Endothelial cell of umbilical vein (primary cell): ENCODE results near the gene SUGP2. TPM values are rescaled to one million over a fixed set of nuclear protein-coding genes. Genes with fewer than 3 reads are reported as not detected.

ENCODE experiments used
- BruUV-seq: library from RNA; stranded (reverse); fragments of 400-500 nt; replicated peaks from 2 replicates; lab custom pipeline; 2021; lab: Mats Ljungman, UMichigan
- CTCF ChIA-PET: fragments of 300-600, 350-600 bp; sonication (Branson Sonifier 250); formaldehyde crosslinking; loops from one replicate; lab custom pipeline; 2021; ENCODE audit warnings: antibody characterized with exemption, inconsistent platforms; lab: Charles Lee
- POLR2A ChIA-PET: fragments of 300-600, 350-600 bp; sonication (Branson Sonifier 250); formaldehyde crosslinking; loops from one replicate; lab custom pipeline; 2021; ENCODE audit warnings: antibody characterized with exemption, inconsistent platforms; lab: Charles Lee
- DNase-seq: peaks from one replicate; pipeline ENCODE4 v3.0.0-alpha.2; 2011; ENCODE audit warnings: low read depth, low spot score
- FAIRE-seq: peaks from 2 replicates; lab custom pipeline; 2011; peaks lifted over from hg19 to GRCh38; lab: Jason Lieb, UNC
- H2AFZ ChIP-seq: 2 replicates; pipeline ENCODE4 v1.6.0; 2012; ENCODE audit warnings: low read depth, low read length, control low read depth, inconsistent platforms
- H3K27ac ChIP-seq: 2 replicates; pipeline ENCODE4 v1.5.1; 2011; ENCODE audit warnings: low read depth, mild to moderate bottlenecking, control low read depth, low read length, moderate library complexity; ENCODE audit not compliant: insufficient read depth
- H3K27me3 ChIP-seq, 2 experiments: 2 replicates each; pipeline versions ENCODE4 v1.6.0 to v1.6.1; 2011; ENCODE audit warnings: low read length in 2 of 2, mixed read lengths in 1 of 2; ENCODE audit not compliant: control insufficient read depth in 2 of 2, insufficient read depth in 2 of 2
- H3K36me3 ChIP-seq, 2 experiments: 2 replicates in 1 of 2; 3 replicates in 1 of 2; pipeline ENCODE4 v1.5.1; 2011; ENCODE audit warnings: low read length in 2 of 2, mild to moderate bottlenecking in 1 of 2, moderate library complexity in 1 of 2; ENCODE audit not compliant: control insufficient read depth in 2 of 2, insufficient read depth in 2 of 2; ENCODE audit errors: extremely low read depth in 1 of 2
- H3K4me1 ChIP-seq: 3 replicates; pipeline ENCODE4 v1.5.1; 2011; ENCODE audit warnings: mild to moderate bottlenecking, low read length; ENCODE audit not compliant: control insufficient read depth, insufficient read depth; ENCODE audit errors: extremely low read depth
- H3K4me2 ChIP-seq: 2 replicates; pipeline ENCODE4 v1.6.1; 2011; ENCODE audit warnings: low read length, control low read depth, mixed read lengths; ENCODE audit not compliant: insufficient read depth
- H3K4me3 ChIP-seq, 3 experiments: fragments of 200-600 bp in 1 of 3; sonication (generic), shearing (Covaris generic) in 1 of 3; replicated peaks in 1 of 3; 2 replicates each; pipeline ENCODE4 v1.5.1; 2011 to 2016; ENCODE audit warnings: control low read depth in 3 of 3, low read length in 3 of 3, mild to moderate bottlenecking in 2 of 3, inconsistent platforms in 1 of 3, low read depth in 1 of 3, moderate library complexity in 1 of 3; ENCODE audit not compliant: insufficient read depth in 1 of 3
- H3K79me2 ChIP-seq: 2 replicates; pipeline ENCODE4 v1.6.0; 2012; ENCODE audit warnings: low read length, inconsistent platforms; ENCODE audit not compliant: control insufficient read depth, insufficient read depth
- H3K9ac ChIP-seq: replicated peaks from 2 replicates; pipeline ENCODE3; 2011; ENCODE audit warnings: low read length, control low read depth; ENCODE audit not compliant: insufficient read depth; ENCODE audit errors: extremely low read depth
- H3K9me1 ChIP-seq: replicated peaks from 3 replicates; pipeline ENCODE4 v1.6.0; 2011; ENCODE audit warnings: mild to moderate bottlenecking, low read length; ENCODE audit not compliant: control insufficient read depth, insufficient read depth; ENCODE audit errors: extremely low read depth
- H3K9me3 ChIP-seq: replicated peaks from 2 replicates; pipeline ENCODE4 v1.5.1; 2012; ENCODE audit warnings: low read length, inconsistent platforms; ENCODE audit not compliant: control insufficient read depth, insufficient read depth
- H4K20me1 ChIP-seq: replicated peaks from 2 replicates; pipeline ENCODE3; 2011; ENCODE audit warnings: mild to moderate bottlenecking, low read length; ENCODE audit not compliant: control insufficient read depth, insufficient read depth; ENCODE audit errors: extremely low read depth
- CTCF ChIP-seq, 2 donors: IDR thresholded peaks; 1 replicate in 1 of 2; 2 replicates in 1 of 2; pipeline ENCODE4 v1.5.1; 2011; ENCODE audit warnings: low read length in 2 of 2, mild to moderate bottlenecking in 2 of 2, moderate library complexity in 2 of 2, control low read depth in 1 of 2, inconsistent platforms in 1 of 2, low read depth in 1 of 2; ENCODE audit not compliant: insufficient read depth in 1 of 2; ENCODE audit errors: extremely low read depth in 1 of 2
- GATA2 ChIP-seq: IDR thresholded peaks from 2 replicates; pipeline ENCODE4 v1.7.0; 2011; ENCODE audit warnings: low read depth, mild to moderate bottlenecking, moderate library complexity, mixed read lengths, low read length; ENCODE audit not compliant: insufficient read length, insufficient read depth
- JUN ChIP-seq: IDR thresholded peaks from 2 replicates; pipeline ENCODE4 v1.6.1; 2011; ENCODE audit warnings: borderline replicate concordance, low read depth; ENCODE audit not compliant: insufficient read length, insufficient read depth
- MYC ChIP-seq: IDR thresholded peaks from one replicate; pipeline ENCODE4 v1.6.1; 2011; ENCODE audit warnings: mild to moderate bottlenecking, low read depth, low read length
- dilution Hi-C: fragments of 300-500 bp; cut with MboI; formaldehyde crosslinking; loops from one replicate; pipeline ENCODE4 v1.15.0; 2019; ENCODE audit warnings: low sequenced_read_pairs; ENCODE audit not compliant: extremely low pct_ligation_motif_present
- intact Hi-C: fragments of 100-400 bp; cut with micrococcal nuclease; formaldehyde crosslinking; loops from one replicate; pipeline ENCODE4 v1.10.0; 2022
- polyA plus RNA-seq, 4 experiments: library from polyadenylated mRNA; depleted of rRNA in 3 of 4; stranded (reverse) in 3 of 4; unstranded in 1 of 4; fragments of >200 nt; gene quantifications; 2 replicates each; pipeline versions ENCODE4 v1.2.1 to v1.2.3, GENCODE V29; 2011 to 2012; ENCODE audit warnings: missing spikeins in 1 of 4
- total RNA-seq: library from RNA; stranded (reverse); gene quantifications from 2 replicates; pipeline ENCODE4 v1.2.3, GENCODE V29; 2021
- TF ChIP-seq, protein P1 (sequence below): IDR thresholded peaks from 2 replicates; pipeline ENCODE4 v1.6.1; 2011; ENCODE audit not compliant: insufficient read depth, insufficient read length

The SUGP2 gene
- total and polyA plus RNA-seq, 2 donors (not counting 3 experiments of a cell fraction or from before 2014, with no cell fraction given), result 44.6 to 79.7 TPM

GRCh38 chr19:19051478-19052213 is 18.3 kb upstream of the SUGP2 start:
- intact Hi-C loops, result no loop called here
- H4K20me1 ChIP-seq, result no peaks in the 10 kb centered on the region
- no peak overlapping the region for H3K4me2 ChIP-seq
- dilution Hi-C loops, result no loop called here
- H3K4me3 ChIP-seq, result no peak overlapping the region
- H3K36me3 ChIP-seq, result peaks cover 6 to 25% of the 10 kb centered on the region in 2 experiments
- TF ChIP-seq MYC (no peak), GATA2 (no peak), JUN (no peak), CTCF (IDR thresholded peaks at IDR 0.05; ENCODE audit: extremely low read depth in 1 of 2, insufficient read depth in 1 of 2, low read depth in 1 of 2, low read length in 2 of 2) (no peak)
- no peak overlapping the region for H2AFZ ChIP-seq
- no peak for FAIRE-seq
- H3K27ac ChIP-seq, result no peak overlapping the region
- H3K9ac ChIP-seq, result no peak overlapping the region
- no TSS peak for BruUV-seq
- no peaks in the 10 kb centered on the region for H3K9me1 ChIP-seq
- H3K9me3 ChIP-seq, result no peaks in the 10 kb centered on the region
- ChIA-PET POLR2A (no interaction called here), CTCF (interaction anchor here (1.0 to 2.6 kb wide), 4 partner anchors 64 to 94 kb away, joined by 3 to 14 read pairs (median 6); no protein-coding TSS in a partner anchor)
- no peaks in the 10 kb centered on the region for H3K79me2 ChIP-seq
- H3K27me3 ChIP-seq, result no peaks in the 10 kb centered on the region
- DNase-seq, result no peak
- H3K4me1 ChIP-seq, result no peaks in the 10 kb centered on the region

GRCh38 chr19:19050731-19051130 is 17.4 kb upstream of the SUGP2 start:
- ChIA-PET POLR2A (no interaction called here), CTCF (interaction anchor here (2.0 to 2.6 kb wide), 2 partner anchors 65 to 91 kb away, joined by 7 to 14 read pairs; no protein-coding TSS in a partner anchor)
- Histone ChIP-seq H3K4me1 (no peaks in the 10 kb centered on the region), H3K36me3 (peaks cover 6 to 22% of the 10 kb centered on the region in 2 experiments), H4K20me1 (no peaks in the 10 kb centered on the region), H3K27me3 (no peaks in the 10 kb centered on the region), H2AFZ (no peak overlapping the region), H3K9me1 (no peaks in the 10 kb centered on the region), H3K4me2 (no peak overlapping the region), H3K79me2 (no peaks in the 10 kb centered on the region), H3K9ac (no peak overlapping the region), H3K27ac (no peak overlapping the region), H3K4me3 (no peak overlapping the region), H3K9me3 (no peaks in the 10 kb centered on the region)
- dilution Hi-C loops, result no loop called here
- FAIRE-seq (no peak), DNase-seq (no peak)
- TF ChIP-seq, protein P1, sequence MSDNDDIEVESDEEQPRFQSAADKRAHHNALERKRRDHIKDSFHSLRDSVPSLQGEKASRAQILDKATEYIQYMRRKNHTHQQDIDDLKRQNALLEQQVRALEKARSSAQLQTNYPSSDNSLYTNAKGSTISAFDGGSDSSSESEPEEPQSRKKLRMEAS, result no peak
- intact Hi-C loops, result no loop called here
- BruUV-seq, result no TSS peak
